Progenitor cell of endocrine pancreas (in vitro differentiated cells): ENCODE results near the gene HPS1. TPM values are rescaled to one million over a fixed set of nuclear protein-coding genes. Genes with fewer than 3 reads are reported as not detected.

Experiments
- DNase-seq: peaks from one replicate; pipeline ENCODE4 v3.0.0; 2021; ENCODE audit warnings: low spot score; ENCODE audit not compliant: unreplicated experiment
- H3K27ac Mint-ChIP-seq: 2 replicates; pipeline ENCODE4 v1.8.0; 2021; ENCODE audit warnings: mild to moderate bottlenecking, moderate library complexity, mixed read lengths
- H3K27me3 Mint-ChIP-seq: 2 replicates; pipeline ENCODE4 v1.8.0; 2021; ENCODE audit warnings: mixed read lengths
- H3K36me3 Mint-ChIP-seq: 2 replicates; pipeline ENCODE4 v1.8.0; 2022; ENCODE audit warnings: mixed read lengths; ENCODE audit not compliant: insufficient read depth
- H3K4me1 Mint-ChIP-seq: 2 replicates; pipeline ENCODE4 v1.8.0; 2021; ENCODE audit warnings: low read depth, mixed read lengths
- H3K4me3 Mint-ChIP-seq: 2 replicates; pipeline ENCODE4 v1.8.0; 2021; ENCODE audit warnings: low read depth, mild to moderate bottlenecking, moderate library complexity, mixed read lengths
- H3K9me3 Mint-ChIP-seq: 2 replicates; pipeline ENCODE4 v1.8.0; 2021; ENCODE audit warnings: low read depth, mixed read lengths
- CTCF ChIP-seq: fragments of 200-600 bp; sonication (generic); IDR thresholded peaks from one replicate; pipeline ENCODE4 v1.5.0; 2021; ENCODE audit warnings: antibody characterized with exemption, mild to moderate bottlenecking; ENCODE audit not compliant: unreplicated experiment
- total RNA-seq: library from RNA; stranded (reverse); gene quantifications from 2 replicates; pipeline ENCODE4 v1.2.1, GENCODE V29; 2021

Gene HPS1
- total RNA-seq, 1 donor from 2014 or later = 52.1 TPM

GRCh38 chr10:98436704-98437103 is 10.0 kb downstream of the HPS1 start:
- TF ChIP-seq CTCF = no peak
- peaks cover 9% of the 10 kb centered on the region for H3K9me3 Mint-ChIP-seq
- H3K27ac Mint-ChIP-seq = no peak overlapping the region
- no peaks in the 10 kb centered on the region for H3K27me3 Mint-ChIP-seq
- DNase-seq = no peak
- H3K4me3 Mint-ChIP-seq = no peak overlapping the region
- peaks cover 53% of the 10 kb centered on the region for H3K36me3 Mint-ChIP-seq
- no peaks in the 10 kb centered on the region for H3K4me1 Mint-ChIP-seq

- no peaks in the 10 kb centered on the region for H3K4me1 Mint-ChIP-seq
- no peaks in the 10 kb centered on the region for H3K27me3 Mint-ChIP-seq
- H3K27ac Mint-ChIP-seq = no peak overlapping the region
- no peak for DNase-seq
- H3K4me3 Mint-ChIP-seq = no peak overlapping the region
- peaks cover 58% of the 10 kb centered on the region for H3K36me3 Mint-ChIP-seq
- peaks cover 9% of the 10 kb centered on the region for H3K9me3 Mint-ChIP-seq
- TF ChIP-seq CTCF = no peak
Measured at GRCh38 chr10:98435178-98435577, 11.6 kb downstream of the HPS1 start.

- Mint-ChIP-seq H3K27ac (no peak overlapping the region), H3K4me1 (no peaks in the 10 kb centered on the region), H3K9me3 (peaks cover 9% of the 10 kb centered on the region), H3K36me3 (peaks cover 55% of the 10 kb centered on the region), H3K27me3 (no peaks in the 10 kb centered on the region), H3K4me3 (no peak overlapping the region)
- no peak for DNase-seq
- TF ChIP-seq CTCF = no peak
Measured at GRCh38 chr10:98433881-98434732, 12.6 kb downstream of the HPS1 start.

DNA sequence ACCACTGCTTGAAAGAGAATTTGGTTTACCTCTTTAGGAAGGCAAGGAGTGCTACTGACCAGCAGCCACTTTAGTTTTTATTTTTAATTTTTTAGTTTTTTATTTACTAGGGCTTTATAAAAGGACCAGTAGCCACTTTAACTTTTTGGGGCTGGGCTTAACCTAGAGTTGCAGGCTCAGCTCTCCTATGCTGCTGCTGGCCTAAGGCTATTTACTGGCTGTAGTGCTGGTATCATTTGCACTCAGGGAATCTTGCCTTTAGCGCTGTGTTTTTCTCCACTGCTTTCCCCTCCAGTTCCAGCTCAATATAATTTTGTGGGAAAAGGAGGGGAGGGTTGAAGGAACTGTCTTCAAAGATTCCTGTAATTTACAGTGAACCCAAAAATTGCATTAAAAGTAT is 13.4 kb downstream of the HPS1 start:
- H3K4me1 Mint-ChIP-seq = no peaks in the 10 kb centered on the region
- peaks cover 52% of the 10 kb centered on the region for H3K36me3 Mint-ChIP-seq
- no peak overlapping the region for H3K27ac Mint-ChIP-seq
- no peak for DNase-seq
- H3K27me3 Mint-ChIP-seq = no peaks in the 10 kb centered on the region
- peaks cover 9% of the 10 kb centered on the region for H3K9me3 Mint-ChIP-seq
- TF ChIP-seq CTCF = no peak
- H3K4me3 Mint-ChIP-seq = no peak overlapping the region

- Mint-ChIP-seq H3K36me3 (peaks cover 46% of the 10 kb centered on the region), H3K9me3 (peaks cover 9% of the 10 kb centered on the region), H3K4me3 (no peak overlapping the region), H3K27me3 (no peaks in the 10 kb centered on the region), H3K27ac (no peak overlapping the region), H3K4me1 (no peaks in the 10 kb centered on the region)
- TF ChIP-seq CTCF = no peak
- DNase-seq = no peak
Measured at GRCh38 chr10:98432330-98432729, 14.4 kb downstream of the HPS1 start.
